ENCODE measurements around the gene HYAL1.
A peak's percentile ranks its signal among the peaks of the same experiment; 100 is the strongest.

HYAL1 gene

DNA sequence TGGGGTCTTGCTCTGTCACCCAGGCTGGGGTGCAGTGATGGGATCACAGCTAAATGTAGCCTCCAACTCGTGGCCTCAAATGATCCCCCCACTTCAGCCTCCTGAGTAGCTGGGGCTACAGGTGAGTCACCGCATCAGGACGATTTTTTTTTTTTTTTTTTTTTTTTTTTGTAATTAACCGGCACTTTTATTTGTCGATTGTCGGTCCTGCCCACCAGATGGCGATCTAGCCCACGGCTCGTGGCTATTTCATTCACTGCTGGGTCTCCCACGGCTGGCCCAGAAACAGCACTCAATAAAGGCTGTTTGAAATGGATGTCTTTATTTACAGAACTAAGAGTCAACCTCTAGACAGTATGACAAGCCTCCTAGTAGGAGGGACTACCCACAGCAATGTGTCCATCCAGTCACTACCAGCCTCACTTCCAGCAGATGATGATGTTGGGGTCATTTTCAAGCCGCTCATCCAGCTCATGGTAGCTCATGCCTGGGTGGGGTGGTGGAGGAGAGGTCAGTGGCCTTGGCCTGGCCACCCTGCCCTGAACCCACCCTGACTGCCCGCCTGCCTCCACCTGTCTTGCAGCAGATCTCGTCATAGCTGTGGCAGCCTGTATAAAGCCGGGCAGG lies 43.9 kb upstream of the HYAL1 start:
- H4K8ac ChIP-seq (ENCODE audit: low read depth, low read length) = no peak overlapping the region
- H3K4me3 ChIP-seq (ENCODE audit: low read length) = no peak overlapping the region
- H2AK5ac ChIP-seq (ENCODE audit: low read length) = no peak overlapping the region
- no peak overlapping the region for H3K9ac ChIP-seq (ENCODE audit: low read length)
- no peak overlapping the region for H3K4me2 ChIP-seq (ENCODE audit: low read length)
- no peak overlapping the region for H3K56ac ChIP-seq (ENCODE audit: low read length)
- H2BK15ac ChIP-seq (replicated peaks; ENCODE audit: low read depth) = no peak overlapping the region
- H3K79me1 ChIP-seq (ENCODE audit: low read length) = no peaks in the 10 kb centered on the region
- H3K4me1 ChIP-seq (ENCODE audit: control insufficient read depth, low read depth, low read length) = peaks cover 8% of the 10 kb centered on the region
- no peak overlapping the region for H2BK5ac ChIP-seq (ENCODE audit: low read length)
- no peak overlapping the region for H3K4ac ChIP-seq (ENCODE audit: low read depth, low read length)
- no peak overlapping the region for H4K5ac ChIP-seq (ENCODE audit: low read length)
- no peak overlapping the region for H3K23ac ChIP-seq (ENCODE audit: low read length)
- H3K27me3 ChIP-seq (ENCODE audit: insufficient read depth, low read length, poor library complexity) = no peaks in the 10 kb centered on the region
- peak; percentile 71 for DNase-seq
- H3K79me2 ChIP-seq (ENCODE audit: control insufficient read depth, insufficient read depth, low read length) = no peaks in the 10 kb centered on the region
- no peak overlapping the region for H3K18ac ChIP-seq (ENCODE audit: low read length)
- H2BK120ac ChIP-seq (ENCODE audit: low read depth, low read length) = no peak overlapping the region
- no CpG with 5 or more reads among the region's 14 CpGs for WGBS (ENCODE audit: extremely low coverage, insufficient coverage, low lambda C conversion rate)
- H3K27ac ChIP-seq (ENCODE audit: low read depth, low read length) = no peak overlapping the region
- no peaks in the 10 kb centered on the region for H3K36me3 ChIP-seq (ENCODE audit: control insufficient read depth, insufficient read depth, low read length)

DNA sequence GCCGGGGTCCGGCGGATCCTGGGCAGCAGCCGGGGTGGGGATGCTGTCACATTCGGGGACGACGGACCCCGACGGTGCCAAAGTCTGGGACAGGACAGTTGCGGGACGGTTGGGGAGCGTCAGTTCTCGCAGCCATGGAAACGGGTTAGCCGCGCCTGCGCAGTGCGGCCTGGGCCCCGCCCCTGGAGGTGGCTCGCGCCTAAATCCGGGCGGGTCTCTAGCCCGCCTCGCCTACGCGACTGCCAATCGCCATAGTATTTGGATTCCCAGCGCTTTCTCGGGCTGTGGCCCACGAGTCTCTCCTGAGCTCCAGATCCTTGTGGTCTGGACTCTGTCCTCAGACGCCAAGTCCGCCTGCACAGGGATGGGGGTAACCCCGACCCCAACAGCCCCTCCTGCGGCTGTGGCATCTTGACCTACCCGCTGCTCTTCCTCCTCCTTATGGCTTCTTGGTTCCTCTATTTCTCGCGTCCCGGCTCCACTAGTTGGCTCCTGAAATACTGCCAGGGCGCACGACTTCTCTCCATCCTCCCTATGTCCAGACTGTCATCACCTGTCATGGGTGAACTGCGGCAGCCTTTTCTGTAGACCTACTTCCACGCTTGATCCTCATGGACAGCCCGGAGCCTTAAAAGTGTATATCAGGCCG lies 42.3 kb upstream of the HYAL1 start, which contains the start of gene ZMYND10:
ZMYND10 (minus strand) TSS at position 147 of the 649 bp plus-strand sequence. CDS start 153 bp downstream, outside the sequence.
- H3K27me3 ChIP-seq (ENCODE audit: insufficient read depth, low read length, poor library complexity) = no peaks in the 10 kb centered on the region
- no peaks in the 10 kb centered on the region for H3K79me2 ChIP-seq (ENCODE audit: control insufficient read depth, insufficient read depth, low read length)
- no peak within 1 kb of the TSS for H3K18ac ChIP-seq (ENCODE audit: low read length)
- H3K36me3 ChIP-seq (ENCODE audit: control insufficient read depth, insufficient read depth, low read length) = no peaks in the 10 kb centered on the region
- H4K8ac ChIP-seq (ENCODE audit: low read depth, low read length) = no peak within 1 kb of the TSS
- peak within 1 kb of the TSS; percentile 58 for H3K9ac ChIP-seq (ENCODE audit: low read length)
- H2AK5ac ChIP-seq (ENCODE audit: low read length) = no peak within 1 kb of the TSS
- H3K27ac ChIP-seq (ENCODE audit: low read depth, low read length) = no peak within 1 kb of the TSS
- no peak within 1 kb of the TSS for H3K4me3 ChIP-seq (ENCODE audit: low read length)
- H3K56ac ChIP-seq (ENCODE audit: low read length) = peak within 1 kb of the TSS; percentile 75
- no peak within 1 kb of the TSS for H4K5ac ChIP-seq (ENCODE audit: low read length)
- peak within 1 kb of the TSS; percentile 79 for H3K4me2 ChIP-seq (ENCODE audit: low read length)
- H2BK15ac ChIP-seq (replicated peaks; ENCODE audit: low read depth) = no peak within 1 kb of the TSS
- H3K23ac ChIP-seq (ENCODE audit: low read length) = no peak within 1 kb of the TSS
- H3K4me1 ChIP-seq (ENCODE audit: control insufficient read depth, low read depth, low read length) = peaks cover 5% of the 10 kb centered on the region
- H2BK120ac ChIP-seq (ENCODE audit: low read depth, low read length) = no peak within 1 kb of the TSS
- DNase-seq = peak; percentile 78
- H3K79me1 ChIP-seq (ENCODE audit: low read length) = no peaks in the 10 kb centered on the region
- H2BK5ac ChIP-seq (ENCODE audit: low read length) = no peak within 1 kb of the TSS
- no CpG with 5 or more reads among the region's 45 CpGs for WGBS (ENCODE audit: extremely low coverage, insufficient coverage, low lambda C conversion rate)
- no peak within 1 kb of the TSS for H3K4ac ChIP-seq (ENCODE audit: low read depth, low read length)

DNA sequence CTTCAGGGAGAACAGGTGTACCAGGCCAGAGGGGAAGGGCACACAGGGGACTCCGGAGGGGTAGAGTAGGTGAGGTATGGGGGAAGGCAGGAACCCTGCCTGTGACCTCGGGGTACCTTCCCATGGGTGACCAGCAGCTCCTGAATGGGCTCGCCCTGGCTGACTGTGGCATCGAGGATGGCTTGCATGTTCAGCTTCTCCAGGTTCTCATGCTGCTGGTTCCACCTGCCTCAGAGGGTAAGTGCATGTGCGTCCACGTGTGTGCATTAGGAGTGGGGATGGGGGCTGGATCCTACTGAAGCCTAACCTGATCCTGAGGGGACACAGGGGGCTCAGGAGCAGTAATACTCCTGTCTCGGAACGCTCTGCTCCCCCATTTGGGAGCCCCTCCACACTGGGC lies 41.6 kb upstream of the HYAL1 start:
- Histone ChIP-seq H4K5ac (ENCODE audit: low read length) (no peak overlapping the region), H3K4me2 (ENCODE audit: low read length) (no peak overlapping the region), H2BK5ac (ENCODE audit: low read length) (no peak overlapping the region), H3K56ac (ENCODE audit: low read length) (no peak overlapping the region), H3K9ac (ENCODE audit: low read length) (peak overlapping the region; percentile 43), H2BK120ac (ENCODE audit: low read depth, low read length) (no peak overlapping the region), H3K27ac (ENCODE audit: low read depth, low read length) (no peak overlapping the region), H3K79me1 (ENCODE audit: low read length) (no peaks in the 10 kb centered on the region), H3K18ac (ENCODE audit: low read length) (no peak overlapping the region), H3K27me3 (ENCODE audit: insufficient read depth, low read length, poor library complexity) (peaks cover 5% of the 10 kb centered on the region), H4K8ac (ENCODE audit: low read depth, low read length) (no peak overlapping the region), H3K36me3 (ENCODE audit: control insufficient read depth, insufficient read depth, low read length) (no peaks in the 10 kb centered on the region), H3K23ac (ENCODE audit: low read length) (no peak overlapping the region), H2BK15ac (replicated peaks; ENCODE audit: low read depth) (no peak overlapping the region), H3K4ac (ENCODE audit: low read depth, low read length) (no peak overlapping the region), H3K79me2 (ENCODE audit: control insufficient read depth, insufficient read depth, low read length) (no peaks in the 10 kb centered on the region), H3K4me1 (ENCODE audit: control insufficient read depth, low read depth, low read length) (peaks cover 1% of the 10 kb centered on the region), H2AK5ac (ENCODE audit: low read length) (no peak overlapping the region), H3K4me3 (ENCODE audit: low read length) (no peak overlapping the region)
- DNase-seq = no peak
- WGBS (ENCODE audit: extremely low coverage, insufficient coverage, low lambda C conversion rate) = no CpG with 5 or more reads among the region's 8 CpGs

DNA sequence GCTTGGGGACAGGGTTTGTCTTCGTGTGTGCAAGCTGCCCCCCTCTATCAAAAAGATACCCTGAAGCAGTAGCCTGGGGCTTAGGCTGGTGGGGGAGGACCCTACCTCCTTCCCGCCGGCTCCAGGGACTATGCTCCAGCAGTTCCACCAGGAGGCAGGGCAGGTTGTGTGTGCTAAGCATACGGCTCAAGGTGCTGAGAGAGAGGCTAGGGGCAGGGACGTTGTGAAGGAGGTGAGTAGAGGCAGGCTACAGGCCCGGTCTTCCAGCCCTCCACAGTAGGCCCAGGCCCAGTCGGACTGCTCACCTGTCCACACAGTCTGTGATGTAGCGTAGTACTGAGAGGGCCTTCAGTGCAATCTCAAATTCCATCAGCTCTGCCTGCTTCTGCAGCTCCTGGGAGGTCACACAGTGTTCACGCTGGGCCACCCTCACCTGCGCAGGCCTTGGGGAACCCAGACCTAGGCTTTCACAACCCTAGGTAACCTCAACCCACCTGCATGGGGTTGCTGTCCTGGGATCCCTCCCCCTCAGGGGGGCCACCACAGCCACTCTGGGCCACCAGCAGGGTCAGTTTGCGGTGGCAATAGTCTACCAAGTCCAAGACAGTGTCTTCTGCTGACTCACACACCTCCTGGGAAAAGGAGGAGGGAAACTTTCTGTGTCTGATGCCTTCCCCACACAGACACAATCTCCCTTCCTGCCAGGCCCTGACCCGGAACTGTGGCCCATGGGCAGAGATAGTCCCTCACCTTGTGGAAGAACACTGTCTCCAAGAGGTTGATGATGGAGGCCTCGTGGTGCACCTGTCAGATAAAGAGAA lies 39.6 kb upstream of the HYAL1 start:
- Histone ChIP-seq H2AK5ac (ENCODE audit: low read length) (no peak overlapping the region), H3K23ac (ENCODE audit: low read length) (no peak overlapping the region), H3K4me2 (ENCODE audit: low read length) (no peak overlapping the region), H2BK120ac (ENCODE audit: low read depth, low read length) (no peak overlapping the region), H2BK15ac (replicated peaks; ENCODE audit: low read depth) (no peak overlapping the region), H3K27ac (ENCODE audit: low read depth, low read length) (no peak overlapping the region), H3K36me3 (ENCODE audit: control insufficient read depth, insufficient read depth, low read length) (no peaks in the 10 kb centered on the region), H4K5ac (ENCODE audit: low read length) (no peak overlapping the region), H3K9ac (ENCODE audit: low read length) (no peak overlapping the region), H2BK5ac (ENCODE audit: low read length) (no peak overlapping the region), H3K18ac (ENCODE audit: low read length) (no peak overlapping the region), H3K79me1 (ENCODE audit: low read length) (no peaks in the 10 kb centered on the region), H3K56ac (ENCODE audit: low read length) (no peak overlapping the region), H3K79me2 (ENCODE audit: control insufficient read depth, insufficient read depth, low read length) (no peaks in the 10 kb centered on the region), H3K4me3 (ENCODE audit: low read length) (no peak overlapping the region), H3K4me1 (ENCODE audit: control insufficient read depth, low read depth, low read length) (no peaks in the 10 kb centered on the region), H4K8ac (ENCODE audit: low read depth, low read length) (no peak overlapping the region), H3K4ac (ENCODE audit: low read depth, low read length) (no peak overlapping the region), H3K27me3 (ENCODE audit: insufficient read depth, low read length, poor library complexity) (peaks cover 10% of the 10 kb centered on the region)
- peak; percentile 73 for DNase-seq
- no CpG with 5 or more reads among the region's 13 CpGs for WGBS (ENCODE audit: extremely low coverage, insufficient coverage, low lambda C conversion rate)

DNA sequence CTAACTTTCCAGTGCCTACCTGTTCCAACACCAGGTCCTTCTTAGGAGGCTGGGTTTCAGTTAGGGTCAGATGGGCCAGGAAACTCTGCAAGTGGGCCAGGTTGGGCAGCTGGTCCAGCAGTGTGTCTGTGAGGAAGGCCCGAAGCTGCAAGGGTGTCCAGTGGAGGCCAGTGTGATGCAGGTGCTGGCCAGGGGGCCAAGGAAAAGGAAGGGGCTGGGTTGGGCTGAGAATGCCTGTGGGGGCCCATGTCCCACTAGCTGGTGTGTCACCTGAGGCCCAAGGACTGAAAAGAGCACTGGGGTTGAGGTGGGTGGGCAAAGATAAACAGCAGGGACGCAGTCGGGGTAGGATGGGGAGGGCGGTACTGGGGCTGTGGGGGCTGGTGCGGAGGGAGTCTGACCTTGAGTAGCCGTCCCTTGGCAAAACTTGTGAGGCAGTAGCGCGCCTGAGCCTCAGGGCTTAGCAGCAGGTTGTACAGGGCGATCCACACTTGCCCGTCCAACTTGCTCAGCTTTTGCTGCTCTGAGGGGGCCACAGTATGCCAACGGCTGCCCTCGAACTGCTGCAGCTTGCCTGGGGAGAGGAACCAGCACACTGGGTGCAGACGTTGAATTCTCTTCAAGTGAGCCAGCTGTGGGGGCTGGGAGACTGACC lies 38.7 kb upstream of the HYAL1 start:
- no peak overlapping the region for H3K4ac ChIP-seq (ENCODE audit: low read depth, low read length)
- no CpG with 5 or more reads among the region's 13 CpGs for WGBS (ENCODE audit: extremely low coverage, insufficient coverage, low lambda C conversion rate)

More for the DNA sequence above, 38.7 kb upstream of the HYAL1 start:
- H3K56ac ChIP-seq (ENCODE audit: low read length) = no peak overlapping the region
- no peak overlapping the region for H2AK5ac ChIP-seq (ENCODE audit: low read length)
- H3K79me2 ChIP-seq (ENCODE audit: control insufficient read depth, insufficient read depth, low read length) = no peaks in the 10 kb centered on the region
- H3K4me3 ChIP-seq (ENCODE audit: low read length) = no peak overlapping the region
- H3K18ac ChIP-seq (ENCODE audit: low read length) = no peak overlapping the region
- peaks cover 10% of the 10 kb centered on the region for H3K27me3 ChIP-seq (ENCODE audit: insufficient read depth, low read length, poor library complexity)
- no peak overlapping the region for H2BK120ac ChIP-seq (ENCODE audit: low read depth, low read length)
- H4K5ac ChIP-seq (ENCODE audit: low read length) = no peak overlapping the region
- no peak overlapping the region for H3K27ac ChIP-seq (ENCODE audit: low read depth, low read length)
- H3K4me1 ChIP-seq (ENCODE audit: control insufficient read depth, low read depth, low read length) = no peaks in the 10 kb centered on the region
- no peak for DNase-seq
- no peak overlapping the region for H2BK5ac ChIP-seq (ENCODE audit: low read length)
- H3K79me1 ChIP-seq (ENCODE audit: low read length) = no peaks in the 10 kb centered on the region
- H3K4me2 ChIP-seq (ENCODE audit: low read length) = no peak overlapping the region
- H4K8ac ChIP-seq (ENCODE audit: low read depth, low read length) = no peak overlapping the region
- H3K9ac ChIP-seq (ENCODE audit: low read length) = no peak overlapping the region
- H3K23ac ChIP-seq (ENCODE audit: low read length) = no peak overlapping the region
- no peak overlapping the region for H2BK15ac ChIP-seq (replicated peaks; ENCODE audit: low read depth)
- H3K36me3 ChIP-seq (ENCODE audit: control insufficient read depth, insufficient read depth, low read length) = no peaks in the 10 kb centered on the region

Measured in mesendoderm (in vitro differentiated cells).